Natural killer cell (primary cell): ENCODE measurements around the gene GNAZ. TPM values are rescaled to one million over a fixed set of nuclear protein-coding genes. Genes with fewer than 3 reads are reported as not detected.

ENCODE experiments used
- ATAC-seq, 3 donors: fragments of 150-1000 bp in 2 of 3; fragments of 200-7000 bp in 1 of 3; cut with Tn5 transposase; 1 replicate in 1 of 3; 2 replicates in 2 of 3; pipeline ENCODE4 v1.10.0; 2021; ENCODE audit warnings: mild to moderate bottlenecking in 2 of 3, moderate library complexity in 2 of 3
- DNase-seq, 2 donors: peaks; one replicate each; pipeline versions ENCODE4 v3.0.0 to v3.0.0-alpha.2; 2013 to 2021; ENCODE audit warnings: mixed read lengths in 1 of 2
- H3K27ac ChIP-seq: one replicate; pipeline ENCODE4 v1.5.1; 2013; ENCODE audit warnings: mild to moderate bottlenecking, low read length
- H3K27me3 ChIP-seq: one replicate; pipeline ENCODE4 v1.6.1; 2013; ENCODE audit warnings: low read length; ENCODE audit not compliant: control insufficient read depth, insufficient read depth
- H3K36me3 ChIP-seq: one replicate; pipeline ENCODE4 v1.6.1; 2013; ENCODE audit warnings: low read length; ENCODE audit not compliant: control insufficient read depth, insufficient read depth
- H3K4me1 ChIP-seq: one replicate; pipeline ENCODE4 v1.6.1; 2013; ENCODE audit warnings: low read length; ENCODE audit not compliant: control insufficient read depth, insufficient read depth
- H3K4me3 ChIP-seq: one replicate; pipeline ENCODE4 v1.5.1; 2013; ENCODE audit warnings: low read length
- H3K9me3 ChIP-seq: one replicate; pipeline ENCODE4 v1.6.1; 2013; ENCODE audit warnings: low read length; ENCODE audit not compliant: control insufficient read depth, insufficient read depth
- H3K27ac Mint-ChIP-seq, 2 donors: one replicate each; pipeline ENCODE4 v1.8.0; 2022; ENCODE audit warnings: mild to moderate bottlenecking in 2 of 2, mixed read lengths in 2 of 2, moderate library complexity in 1 of 2
- H3K27me3 Mint-ChIP-seq, 2 donors: one replicate each; pipeline ENCODE4 v1.8.0; 2022; ENCODE audit warnings: low read depth in 2 of 2, mixed read lengths in 2 of 2
- H3K36me3 Mint-ChIP-seq: one replicate; pipeline ENCODE4 v1.8.0; 2022; ENCODE audit warnings: mixed read lengths
- H3K4me1 Mint-ChIP-seq, 2 donors: one replicate each; pipeline ENCODE4 v1.8.0; 2022; ENCODE audit warnings: mixed read lengths in 2 of 2
- H3K4me3 Mint-ChIP-seq: one replicate; pipeline ENCODE4 v1.8.0; 2022; ENCODE audit warnings: mild to moderate bottlenecking, moderate library complexity, mixed read lengths
- H3K9me3 Mint-ChIP-seq, 2 donors: one replicate each; pipeline ENCODE4 v1.8.0; 2022; ENCODE audit warnings: mixed read lengths in 2 of 2
- WGBS: methylation state at CpG from one replicate; pipeline ENCODE4 v1.1.7; 2013; ENCODE audit warnings: missing lambda C conversion rate; ENCODE audit not compliant: insufficient coverage; 5-methylcytosine and 5-hydroxymethylcytosine counted together
- intact Hi-C: fragments of 100-400 bp; cut with micrococcal nuclease; formaldehyde crosslinking; loops from one replicate; pipeline ENCODE4 v1.14.2; 2022
- total RNA-seq, 4 donors: library from RNA; stranded (reverse); fragments of 120-200 nt in 1 of 4; gene quantifications; one replicate each; pipeline versions ENCODE4 v1.2.3 to v1.2.4, GENCODE V29; 2013 to 2022
- TF ChIP-seq, protein P1 (sequence below): fragments of 200-600 bp; IDR thresholded peaks from one replicate; pipeline ENCODE4 v1.8.0; 2022; ENCODE audit warnings: antibody characterized with exemption

GNAZ gene
- total RNA-seq, 3 donors from 2014 or later (not counting 1 experiment from before 2014, with no cell fraction given) = 4.5 to 7.5 (median 5.6) TPM

DNA sequence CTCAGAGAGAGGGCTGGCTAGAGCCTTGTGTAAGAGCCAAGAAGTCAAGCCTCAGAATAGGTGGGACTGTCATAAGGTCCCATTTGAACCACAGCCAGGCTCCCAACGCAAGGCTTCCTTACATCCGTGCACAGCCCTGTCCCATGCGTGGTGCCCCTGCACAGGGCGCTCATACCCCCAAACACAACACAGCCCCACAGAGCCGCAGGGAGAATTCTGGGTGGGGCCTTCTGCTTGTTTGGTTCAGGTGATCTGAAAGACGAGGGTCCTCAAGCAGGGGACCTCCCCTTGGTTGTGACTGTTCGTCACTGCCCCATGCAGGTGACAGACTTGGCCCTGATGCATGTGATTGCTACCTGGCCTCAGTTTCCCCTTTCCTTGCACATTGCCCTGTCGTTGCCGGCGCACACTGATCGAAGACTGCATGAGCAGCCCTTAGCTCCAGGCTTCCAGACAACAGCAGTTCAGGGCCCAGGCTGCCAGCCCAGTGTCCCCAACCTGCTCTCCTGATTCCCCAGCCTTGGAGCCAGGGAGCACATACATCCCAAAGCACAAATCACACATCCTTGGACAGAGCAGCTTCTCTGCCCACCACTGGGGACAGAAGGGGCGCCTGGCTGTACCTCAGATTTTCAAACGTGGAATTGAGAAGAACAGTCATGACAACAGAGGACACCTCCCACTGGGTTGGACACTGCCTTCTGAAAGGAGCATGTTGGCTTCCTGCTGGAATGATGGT, 22.1 kb downstream of the GNAZ start:
- DNase-seq (no peak), ATAC-seq (no peak)
- Histone ChIP-seq H3K4me3 (no peak overlapping the region), H3K36me3 (no peaks in the 10 kb centered on the region), H3K9me3 (no peaks in the 10 kb centered on the region), H3K27ac (no peak overlapping the region), H3K27me3 (no peaks in the 10 kb centered on the region), H3K4me1 (peaks cover 18% of the 10 kb centered on the region)
- intact Hi-C loops = no loop called here
- H3K27me3 Mint-ChIP-seq = no peaks in the 10 kb centered on the region
- H3K27ac Mint-ChIP-seq = no peak overlapping the region
- peaks cover 9 to 20% of the 10 kb centered on the region in 2 donors for H3K4me1 Mint-ChIP-seq
- TF ChIP-seq, protein P1, sequence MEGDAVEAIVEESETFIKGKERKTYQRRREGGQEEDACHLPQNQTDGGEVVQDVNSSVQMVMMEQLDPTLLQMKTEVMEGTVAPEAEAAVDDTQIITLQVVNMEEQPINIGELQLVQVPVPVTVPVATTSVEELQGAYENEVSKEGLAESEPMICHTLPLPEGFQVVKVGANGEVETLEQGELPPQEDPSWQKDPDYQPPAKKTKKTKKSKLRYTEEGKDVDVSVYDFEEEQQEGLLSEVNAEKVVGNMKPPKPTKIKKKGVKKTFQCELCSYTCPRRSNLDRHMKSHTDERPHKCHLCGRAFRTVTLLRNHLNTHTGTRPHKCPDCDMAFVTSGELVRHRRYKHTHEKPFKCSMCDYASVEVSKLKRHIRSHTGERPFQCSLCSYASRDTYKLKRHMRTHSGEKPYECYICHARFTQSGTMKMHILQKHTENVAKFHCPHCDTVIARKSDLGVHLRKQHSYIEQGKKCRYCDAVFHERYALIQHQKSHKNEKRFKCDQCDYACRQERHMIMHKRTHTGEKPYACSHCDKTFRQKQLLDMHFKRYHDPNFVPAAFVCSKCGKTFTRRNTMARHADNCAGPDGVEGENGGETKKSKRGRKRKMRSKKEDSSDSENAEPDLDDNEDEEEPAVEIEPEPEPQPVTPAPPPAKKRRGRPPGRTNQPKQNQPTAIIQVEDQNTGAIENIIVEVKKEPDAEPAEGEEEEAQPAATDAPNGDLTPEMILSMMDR = no peak
- no peaks in the 10 kb centered on the region for H3K9me3 Mint-ChIP-seq
- no peak overlapping the region for H3K4me3 Mint-ChIP-seq
- no peaks in the 10 kb centered on the region for H3K36me3 Mint-ChIP-seq
- WGBS = 90% methylated on average over 13 of the region's 13 CpGs

DNA sequence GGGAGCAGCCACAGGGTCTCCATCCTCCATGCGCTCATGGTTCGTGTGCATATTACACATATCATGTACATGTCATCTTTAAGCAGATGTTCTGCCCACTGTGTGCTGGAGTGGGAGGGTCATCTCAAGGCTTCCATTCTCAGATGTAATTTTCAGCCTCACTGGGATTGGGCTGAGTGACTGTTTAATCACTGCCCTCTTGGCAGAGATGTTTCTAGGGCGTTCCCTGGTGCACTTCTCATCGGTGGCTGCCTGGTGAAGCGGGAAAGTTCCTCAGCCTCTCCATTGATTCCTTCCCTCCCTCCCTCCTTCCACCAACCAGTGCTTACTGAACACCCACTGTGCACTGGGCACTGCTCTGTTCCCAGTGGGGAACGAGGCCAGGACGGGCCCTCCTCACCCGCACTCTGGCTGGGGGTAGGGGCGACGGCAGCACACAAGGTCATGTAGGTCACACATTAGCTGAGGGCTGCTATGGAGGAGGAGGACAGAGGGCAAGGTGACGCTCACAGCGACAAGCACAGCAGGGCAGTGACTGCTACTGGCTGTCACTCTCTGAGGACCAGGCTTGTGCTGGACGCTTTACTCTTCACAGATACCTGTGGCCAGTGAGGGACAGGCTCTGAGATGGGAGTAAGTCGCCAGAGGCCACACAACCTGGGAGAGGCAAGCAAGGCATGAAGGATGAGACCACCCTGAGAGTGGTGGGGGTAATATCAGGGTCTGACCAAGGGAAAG, 22.9 kb downstream of the GNAZ start:
- Mint-ChIP-seq H3K4me1 (peaks cover under 1 to 12% of the 10 kb centered on the region in 2 donors), H3K27me3 (no peaks in the 10 kb centered on the region), H3K27ac (no peak overlapping the region), H3K9me3 (no peaks in the 10 kb centered on the region), H3K4me3 (no peak overlapping the region), H3K36me3 (no peaks in the 10 kb centered on the region)
- no peak overlapping the region for H3K27ac ChIP-seq
- TF ChIP-seq, protein P1 = no peak
- no peaks in the 10 kb centered on the region for H3K9me3 ChIP-seq
- 90% methylated on average over 12 of the region's 14 CpGs for WGBS
- ATAC-seq = no peak
- H3K4me3 ChIP-seq = no peak overlapping the region
- DNase-seq = no peak
- intact Hi-C loops = no loop called here
- H3K36me3 ChIP-seq = no peaks in the 10 kb centered on the region
- H3K4me1 ChIP-seq = peaks cover 9% of the 10 kb centered on the region
- H3K27me3 ChIP-seq = no peaks in the 10 kb centered on the region

DNA sequence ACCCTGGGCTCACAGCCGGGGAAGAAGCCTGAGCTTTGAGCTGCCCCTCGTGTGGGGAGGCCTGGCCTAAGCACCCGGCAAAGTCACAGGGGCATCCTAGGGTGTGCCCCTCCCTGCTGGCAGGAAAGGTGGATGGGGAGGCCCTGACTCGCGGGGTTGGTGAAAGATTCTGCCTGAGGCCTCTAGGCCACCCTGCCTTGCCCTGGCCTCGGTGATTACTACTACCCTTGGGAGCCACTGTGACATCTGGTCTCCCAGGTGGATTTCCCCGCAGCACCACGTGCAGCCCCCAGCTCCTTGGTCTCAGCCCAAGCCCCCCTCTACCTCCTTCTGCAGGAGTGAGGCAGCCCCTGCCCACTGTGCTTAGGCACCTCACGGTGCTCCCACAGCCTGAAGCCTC, 23.9 kb downstream of the GNAZ start:
- Mint-ChIP-seq H3K27me3 (no peaks in the 10 kb centered on the region), H3K36me3 (no peaks in the 10 kb centered on the region), H3K4me1 (peaks cover 0 to 3% of the 10 kb centered on the region in 2 donors), H3K9me3 (no peaks in the 10 kb centered on the region), H3K27ac (no peak overlapping the region), H3K4me3 (no peak overlapping the region)
- H3K4me1 ChIP-seq = no peaks in the 10 kb centered on the region
- no peak overlapping the region for H3K27ac ChIP-seq
- no peaks in the 10 kb centered on the region for H3K36me3 ChIP-seq
- no peak for ATAC-seq
- H3K9me3 ChIP-seq = no peaks in the 10 kb centered on the region
- H3K4me3 ChIP-seq = no peak overlapping the region
- 87% methylated on average over 9 of the region's 9 CpGs for WGBS
- H3K27me3 ChIP-seq = no peaks in the 10 kb centered on the region
- no peak for DNase-seq
- TF ChIP-seq, protein P1 = no peak
- intact Hi-C loops = no loop called here
